Suprapubic skin (tissue), 3 donors: ENCODE data around the gene POLR2B.

Experiments used
- POLR2AphosphoS5 ChIP-seq, 3 donors: sonication (generic); formaldehyde crosslinking; IDR thresholded peaks; one replicate each; pipeline ENCODE4 v1.6.1; 2017; ENCODE audit warnings: antibody characterized with exemption in 3 of 3
- TF ChIP-seq, protein P1 (sequence below), 2 donors: fragments of 200-600 bp in 1 of 2; fragments of 450-650 bp in 1 of 2; sonication (generic) in 1 of 2; IDR thresholded peaks; one replicate each; pipeline ENCODE4 v1.5.1; 2016 to 2019; ENCODE audit warnings: antibody characterized with exemption in 2 of 2, mild to moderate bottlenecking in 1 of 2, moderate library complexity in 1 of 2

DNA sequence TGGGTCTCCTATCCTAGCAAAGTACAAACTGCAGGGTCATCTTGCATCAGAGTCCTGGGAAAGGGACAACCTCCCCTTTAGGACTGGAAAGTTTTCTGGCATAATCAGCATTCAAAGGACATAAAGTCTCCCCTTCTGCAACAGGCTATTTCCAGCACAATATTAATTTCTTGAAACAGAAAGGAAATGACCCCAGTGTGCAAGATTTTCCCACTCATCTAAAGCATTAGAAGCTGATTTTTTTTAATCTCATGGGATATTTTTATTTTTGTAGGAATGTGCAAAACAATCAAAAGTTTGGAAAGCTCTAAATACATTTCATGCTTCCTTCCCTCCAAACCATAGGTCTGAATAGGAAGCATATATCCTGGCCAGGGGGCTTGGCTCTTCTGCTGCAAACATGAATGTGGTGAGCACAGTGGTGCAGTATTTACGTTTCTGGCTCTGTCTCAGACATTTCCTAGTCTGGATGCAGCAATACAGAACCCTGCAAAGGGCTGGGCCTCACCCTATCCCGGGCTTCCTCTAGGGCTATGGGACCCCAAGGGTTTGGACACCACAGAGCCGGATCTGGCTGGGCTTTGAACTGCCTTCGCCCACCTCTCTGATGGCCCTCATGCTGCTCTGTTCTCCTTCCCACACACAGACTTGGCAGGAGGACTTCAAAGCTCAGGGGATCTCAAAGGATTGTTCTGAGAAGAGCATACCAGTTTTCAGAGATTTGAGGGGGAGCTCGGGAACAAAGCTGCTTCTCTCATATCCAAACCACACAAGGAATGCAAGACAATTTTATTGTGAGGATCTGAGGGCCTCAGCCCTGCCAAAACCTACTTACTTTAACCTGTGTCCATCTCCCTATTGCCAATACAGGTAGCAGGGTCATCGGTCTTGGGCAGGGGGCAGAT, 64.9 kb downstream of the POLR2B start:
- no peak for TF ChIP-seq POLR2AphosphoS5 (IDR thresholded peaks at IDR 0.05)
- TF ChIP-seq, protein P1, sequence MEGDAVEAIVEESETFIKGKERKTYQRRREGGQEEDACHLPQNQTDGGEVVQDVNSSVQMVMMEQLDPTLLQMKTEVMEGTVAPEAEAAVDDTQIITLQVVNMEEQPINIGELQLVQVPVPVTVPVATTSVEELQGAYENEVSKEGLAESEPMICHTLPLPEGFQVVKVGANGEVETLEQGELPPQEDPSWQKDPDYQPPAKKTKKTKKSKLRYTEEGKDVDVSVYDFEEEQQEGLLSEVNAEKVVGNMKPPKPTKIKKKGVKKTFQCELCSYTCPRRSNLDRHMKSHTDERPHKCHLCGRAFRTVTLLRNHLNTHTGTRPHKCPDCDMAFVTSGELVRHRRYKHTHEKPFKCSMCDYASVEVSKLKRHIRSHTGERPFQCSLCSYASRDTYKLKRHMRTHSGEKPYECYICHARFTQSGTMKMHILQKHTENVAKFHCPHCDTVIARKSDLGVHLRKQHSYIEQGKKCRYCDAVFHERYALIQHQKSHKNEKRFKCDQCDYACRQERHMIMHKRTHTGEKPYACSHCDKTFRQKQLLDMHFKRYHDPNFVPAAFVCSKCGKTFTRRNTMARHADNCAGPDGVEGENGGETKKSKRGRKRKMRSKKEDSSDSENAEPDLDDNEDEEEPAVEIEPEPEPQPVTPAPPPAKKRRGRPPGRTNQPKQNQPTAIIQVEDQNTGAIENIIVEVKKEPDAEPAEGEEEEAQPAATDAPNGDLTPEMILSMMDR (IDR thresholded peaks at IDR 0.05), result no peak
